ENCODE data around the gene PARM1. TPM values are rescaled to one million over a fixed set of nuclear protein-coding genes. Genes with fewer than 3 reads are reported as not detected.

Gene PARM1
- total and polyA plus RNA-seq, 2 experiments from 2014 or later = 107 to 154 TPM

DNA sequence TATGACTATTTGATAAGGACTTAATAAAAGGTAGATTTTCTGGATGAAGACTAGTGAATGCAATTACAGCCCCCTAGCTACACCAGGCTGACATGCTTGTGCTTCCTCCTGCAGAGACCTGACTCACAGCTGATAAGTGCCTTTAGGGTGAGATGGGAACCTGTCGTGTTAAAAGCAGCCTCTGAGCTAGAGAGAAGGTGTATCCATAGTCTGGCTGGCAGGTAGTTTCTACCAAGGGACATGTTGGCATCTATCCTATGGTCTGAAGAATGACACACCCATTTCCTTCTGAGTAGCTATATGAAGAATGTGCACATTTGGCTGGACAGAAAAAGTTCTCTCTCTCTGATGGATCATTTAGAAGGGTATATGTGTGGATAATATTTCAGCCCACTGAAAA, 64.1 kb downstream of the PARM1 start:
- WGBS (ENCODE audit: low lambda C conversion rate, missing lambda C conversion rate) = 33% methylated on average over 1 of the region's 1 CpG
- TF ChIP-seq, protein P1, sequence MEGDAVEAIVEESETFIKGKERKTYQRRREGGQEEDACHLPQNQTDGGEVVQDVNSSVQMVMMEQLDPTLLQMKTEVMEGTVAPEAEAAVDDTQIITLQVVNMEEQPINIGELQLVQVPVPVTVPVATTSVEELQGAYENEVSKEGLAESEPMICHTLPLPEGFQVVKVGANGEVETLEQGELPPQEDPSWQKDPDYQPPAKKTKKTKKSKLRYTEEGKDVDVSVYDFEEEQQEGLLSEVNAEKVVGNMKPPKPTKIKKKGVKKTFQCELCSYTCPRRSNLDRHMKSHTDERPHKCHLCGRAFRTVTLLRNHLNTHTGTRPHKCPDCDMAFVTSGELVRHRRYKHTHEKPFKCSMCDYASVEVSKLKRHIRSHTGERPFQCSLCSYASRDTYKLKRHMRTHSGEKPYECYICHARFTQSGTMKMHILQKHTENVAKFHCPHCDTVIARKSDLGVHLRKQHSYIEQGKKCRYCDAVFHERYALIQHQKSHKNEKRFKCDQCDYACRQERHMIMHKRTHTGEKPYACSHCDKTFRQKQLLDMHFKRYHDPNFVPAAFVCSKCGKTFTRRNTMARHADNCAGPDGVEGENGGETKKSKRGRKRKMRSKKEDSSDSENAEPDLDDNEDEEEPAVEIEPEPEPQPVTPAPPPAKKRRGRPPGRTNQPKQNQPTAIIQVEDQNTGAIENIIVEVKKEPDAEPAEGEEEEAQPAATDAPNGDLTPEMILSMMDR (IDR thresholded peaks at IDR 0.05; ENCODE audit: poor library complexity) = no peak
- TF ChIP-seq EZH2 (IDR thresholded peaks at IDR 0.05; ENCODE audit: borderline replicate concordance) = no peak
- no peak for TF ChIP-seq EZH2phosphoT487 (IDR thresholded peaks at IDR 0.05; ENCODE audit: low read depth, severe bottlenecking, unreplicated experiment)
- H3K79me2 ChIP-seq = peaks cover 30% of the 10 kb centered on the region

DNA sequence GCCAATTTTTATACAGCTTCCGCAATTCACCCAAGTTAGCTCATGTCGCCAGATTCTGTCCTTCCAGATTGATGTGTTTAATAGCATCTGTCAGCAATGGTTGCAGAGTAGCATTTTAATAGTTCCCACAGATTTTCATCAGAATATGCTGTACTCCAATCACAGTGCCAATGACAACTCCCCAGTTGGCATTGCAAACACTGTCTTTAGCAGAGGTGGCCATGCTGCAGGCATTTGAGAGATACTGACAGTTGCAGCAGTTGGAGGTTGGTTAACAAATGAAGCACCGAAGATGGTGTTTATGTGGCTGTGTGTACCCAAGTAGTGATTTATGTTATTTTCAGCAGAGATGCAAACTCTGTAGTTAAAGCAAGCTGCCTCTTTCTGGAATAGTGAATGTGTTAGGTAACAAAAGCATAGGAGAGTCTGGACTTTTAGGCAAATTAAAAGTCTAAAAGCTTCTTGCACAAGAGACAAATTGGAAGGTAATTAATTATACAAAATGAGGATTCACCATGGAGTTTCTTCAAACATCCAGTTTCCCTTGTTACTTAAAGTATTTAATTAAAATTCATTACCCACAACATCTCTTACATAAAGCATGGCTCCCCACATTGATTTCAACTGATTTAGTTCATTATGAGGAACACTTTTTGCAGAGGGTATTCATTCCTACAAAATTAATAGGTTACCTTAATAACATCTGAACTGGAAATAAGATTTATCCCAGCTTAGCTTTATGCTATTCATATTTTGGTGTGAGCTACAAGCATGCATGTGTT, 65.2 kb downstream of the PARM1 start:
- Histone ChIP-seq H4K20me1 (ENCODE audit: insufficient read depth, poor library complexity, severe bottlenecking) (peaks cover 3% of the 10 kb centered on the region), H3K79me2 (peaks cover 36% of the 10 kb centered on the region), H2AFZ (no peak overlapping the region), H3K9me2 (replicated peaks; ENCODE audit: insufficient read depth) (no peaks in the 10 kb centered on the region), H3K27ac (no peak overlapping the region), H3K4me1 (ENCODE audit: insufficient read depth) (no peaks in the 10 kb centered on the region), H3K4me2 (no peak overlapping the region), H3K27me3 (no peaks in the 10 kb centered on the region), H3K36me3 (replicated peaks; ENCODE audit: insufficient read depth, low read depth) (no peaks in the 10 kb centered on the region), H3K9me3 (ENCODE audit: low read depth) (no peaks in the 10 kb centered on the region), H3K4me3 (no peak overlapping the region)
- TF ChIP-seq EZH2 (IDR thresholded peaks at IDR 0.05; ENCODE audit: borderline replicate concordance) (no peak), EZH2phosphoT487 (IDR thresholded peaks at IDR 0.05; ENCODE audit: low read depth, severe bottlenecking, unreplicated experiment) (no peak)
- TF ChIP-seq, protein P1 (IDR thresholded peaks at IDR 0.05; ENCODE audit: poor library complexity) = no peak
- DNase-seq (ENCODE audit: low spot score) = no peak
- WGBS (ENCODE audit: low lambda C conversion rate, missing lambda C conversion rate) = 95% methylated on average over 3 of the region's 3 CpGs

More for the DNA sequence above, 64.1 kb downstream of the PARM1 start:
- H3K4me1 ChIP-seq (ENCODE audit: insufficient read depth) = no peaks in the 10 kb centered on the region
- H3K4me3 ChIP-seq = no peak overlapping the region
- H3K9me3 ChIP-seq (ENCODE audit: low read depth) = no peaks in the 10 kb centered on the region
- H4K20me1 ChIP-seq (ENCODE audit: insufficient read depth, poor library complexity, severe bottlenecking) = peaks cover 3% of the 10 kb centered on the region
- no peak overlapping the region for H2AFZ ChIP-seq
- no peak overlapping the region for H3K4me2 ChIP-seq
- DNase-seq (ENCODE audit: low spot score) = no peak
- H3K27ac ChIP-seq = no peak overlapping the region
- no peaks in the 10 kb centered on the region for H3K9me2 ChIP-seq (replicated peaks; ENCODE audit: insufficient read depth)
- H3K27me3 ChIP-seq = no peaks in the 10 kb centered on the region
- H3K36me3 ChIP-seq (replicated peaks; ENCODE audit: insufficient read depth, low read depth) = no peaks in the 10 kb centered on the region

DNA sequence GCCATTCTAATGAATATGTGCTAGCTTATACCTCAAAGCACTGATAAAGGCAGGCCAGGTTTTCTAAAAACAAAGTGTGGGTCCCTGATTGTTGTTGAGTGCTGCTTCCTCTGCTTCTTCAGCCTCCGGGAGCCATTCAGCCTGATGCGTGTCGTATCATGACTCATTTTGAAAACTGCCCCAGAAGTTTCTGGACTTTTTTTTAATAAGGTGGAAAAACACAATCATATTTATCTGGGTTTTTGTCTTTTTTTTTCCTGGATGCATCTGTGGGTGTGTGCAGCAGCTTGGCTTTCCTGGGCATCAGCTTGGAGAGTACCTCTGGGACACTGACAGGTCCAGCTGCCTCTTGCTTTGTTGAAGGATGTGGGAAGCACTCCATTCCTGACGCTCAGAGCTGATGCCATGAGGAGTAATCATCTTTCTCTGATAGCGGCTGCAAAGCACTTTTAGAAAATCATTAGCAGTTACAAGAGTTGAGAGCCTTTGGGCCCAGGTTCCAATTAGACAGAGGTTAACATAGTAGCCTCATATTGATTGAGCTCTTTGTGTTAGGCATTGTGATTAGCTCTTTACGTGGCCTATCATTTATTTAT, 66.9 kb downstream of the PARM1 start:
- peaks cover 29% of the 10 kb centered on the region for H3K79me2 ChIP-seq
- TF ChIP-seq EZH2 (IDR thresholded peaks at IDR 0.05; ENCODE audit: borderline replicate concordance) = no peak
- TF ChIP-seq, protein P1 (IDR thresholded peaks at IDR 0.05; ENCODE audit: poor library complexity) = no peak
- TF ChIP-seq EZH2phosphoT487 (IDR thresholded peaks at IDR 0.05; ENCODE audit: low read depth, severe bottlenecking, unreplicated experiment) = no peak

More for the DNA sequence above, 66.9 kb downstream of the PARM1 start:
- WGBS (ENCODE audit: low lambda C conversion rate, missing lambda C conversion rate) = 84% methylated on average over 6 of the region's 6 CpGs
- H3K4me1 ChIP-seq (ENCODE audit: insufficient read depth) = peaks cover 8% of the 10 kb centered on the region
- H3K36me3 ChIP-seq (replicated peaks; ENCODE audit: insufficient read depth, low read depth) = no peaks in the 10 kb centered on the region
- DNase-seq (ENCODE audit: low spot score) = no peak
- H3K9me2 ChIP-seq (replicated peaks; ENCODE audit: insufficient read depth) = no peaks in the 10 kb centered on the region
- no peaks in the 10 kb centered on the region for H3K9me3 ChIP-seq (ENCODE audit: low read depth)
- H3K27ac ChIP-seq = no peak overlapping the region
- H4K20me1 ChIP-seq (ENCODE audit: insufficient read depth, poor library complexity, severe bottlenecking) = peaks cover 3% of the 10 kb centered on the region
- H3K4me3 ChIP-seq = no peak overlapping the region
- no peaks in the 10 kb centered on the region for H3K27me3 ChIP-seq
- H2AFZ ChIP-seq = no peak overlapping the region
- H3K4me2 ChIP-seq = no peak overlapping the region

Data from hepatocyte (in vitro differentiated cells).